ENCODE measurements around the gene CORT. TPM values are rescaled to one million over a fixed set of nuclear protein-coding genes. Genes with fewer than 3 reads are reported as not detected.

The CORT gene
- total RNA-seq, 2 donors from 2014 or later, result 1.1 to 1.4 TPM

- TF ChIP-seq POLR2A (IDR thresholded peaks at IDR 0.05) (no peak), POLR2AphosphoS5 (IDR thresholded peaks at IDR 0.05) (no peak), CTCF (IDR thresholded peaks at IDR 0.05) (no peak)
- no peaks in the 10 kb centered on the region for H3K36me3 ChIP-seq
- H3K4me3 ChIP-seq, result no peak overlapping the region
- H3K9me3 ChIP-seq, result no peaks in the 10 kb centered on the region
- no peaks in the 10 kb centered on the region for H3K27me3 ChIP-seq (replicated peaks; ENCODE audit: insufficient read depth)
- 69% methylated on average over 8 of the region's 8 CpGs for WGBS
- peak overlapping the region in 1 of 2 donors; percentile 43 for H3K27ac ChIP-seq
- intact Hi-C loops (cut with DNase I), result no loop called here
- H3K4me1 ChIP-seq (replicated peaks), result peaks cover 7% of the 10 kb centered on the region
- DNase-seq (ENCODE audit: low spot score), result no peak
These were observed 48.4 kb downstream of the CORT start for GRCh38 chr1:10498231-10498630.

Other genes starting within 250 kb of the CORT start
- 10 to 100 TPM; 31.3 to 56.8 TPM for gene KIF1B, start 239.5 kb upstream of the CORT start, total RNA-seq
- 100 to 1,000 TPM in 1 of 2 donors, 10 to 100 TPM in 1; 77.1 to 151 TPM for gene PGD, start 51.0 kb upstream of the CORT start, total RNA-seq
- gene CENPS, start 19.6 kb upstream of the CORT start, total RNA-seq, result 10 to 100 TPM; 21.8 to 34.8 TPM
- gene DFFA, start 22.5 kb downstream of the CORT start, total RNA-seq, result 10 to 100 TPM; 24.8 to 35.5 TPM
- gene PEX14, start 24.9 kb downstream of the CORT start, total RNA-seq, result 10 to 100 TPM; 26.1 to 34.7 TPM